ENCODE measurements around the gene IQCF6. TPM values are rescaled to one million over a fixed set of nuclear protein-coding genes. Genes with fewer than 3 reads are reported as not detected.

The IQCF6 gene
- polyA plus RNA-seq (2011; rRNA removed) (not detected in 2 replicates), polyA minus RNA-seq (2011; rRNA and poly(A)+ RNA removed) (not detected in 2 replicates)

DNA sequence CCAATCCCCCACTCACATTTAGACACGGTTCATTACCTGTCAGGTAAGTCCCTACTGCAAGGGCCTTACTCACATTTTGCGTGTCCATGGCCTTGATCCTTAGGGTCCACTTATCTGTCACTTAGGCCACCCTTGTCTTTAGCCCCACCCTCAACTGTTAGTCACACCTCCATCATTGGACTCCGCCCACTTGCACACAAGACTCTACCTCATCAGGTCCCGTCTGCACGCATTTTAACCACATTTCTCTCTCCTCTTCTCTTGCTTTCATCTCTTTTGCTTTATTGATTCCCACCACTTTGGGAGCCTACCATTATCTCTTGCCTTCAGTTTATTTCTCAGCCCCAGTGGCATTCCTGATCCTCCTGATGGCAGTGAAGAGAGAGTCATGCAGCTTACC lies at the start of gene IQCF6:
Gene IQCF6, minus strand, starts transcription at position 101 of the 400 bp plus-strand sequence. Its CDS starts 13 bp downstream, at position 88.
- Histone ChIP-seq H3K4me3 (ENCODE audit: low read depth, low read length) (no peak within 1 kb of the TSS), H3K36me3 (ENCODE audit: control insufficient read depth, insufficient read depth, low read length) (no peaks in the 10 kb centered on the region), H3K27me3 (ENCODE audit: control insufficient read depth, insufficient read depth, low read length) (peaks cover 2% of the 10 kb centered on the region; the same call in 1 of the 2 replicates)
- DNase-seq (ENCODE audit: low read depth), result no peak
- ChIA-PET CTCF (no interaction called here), POLR2A (no interaction called here)
- TF ChIP-seq, protein P1, sequence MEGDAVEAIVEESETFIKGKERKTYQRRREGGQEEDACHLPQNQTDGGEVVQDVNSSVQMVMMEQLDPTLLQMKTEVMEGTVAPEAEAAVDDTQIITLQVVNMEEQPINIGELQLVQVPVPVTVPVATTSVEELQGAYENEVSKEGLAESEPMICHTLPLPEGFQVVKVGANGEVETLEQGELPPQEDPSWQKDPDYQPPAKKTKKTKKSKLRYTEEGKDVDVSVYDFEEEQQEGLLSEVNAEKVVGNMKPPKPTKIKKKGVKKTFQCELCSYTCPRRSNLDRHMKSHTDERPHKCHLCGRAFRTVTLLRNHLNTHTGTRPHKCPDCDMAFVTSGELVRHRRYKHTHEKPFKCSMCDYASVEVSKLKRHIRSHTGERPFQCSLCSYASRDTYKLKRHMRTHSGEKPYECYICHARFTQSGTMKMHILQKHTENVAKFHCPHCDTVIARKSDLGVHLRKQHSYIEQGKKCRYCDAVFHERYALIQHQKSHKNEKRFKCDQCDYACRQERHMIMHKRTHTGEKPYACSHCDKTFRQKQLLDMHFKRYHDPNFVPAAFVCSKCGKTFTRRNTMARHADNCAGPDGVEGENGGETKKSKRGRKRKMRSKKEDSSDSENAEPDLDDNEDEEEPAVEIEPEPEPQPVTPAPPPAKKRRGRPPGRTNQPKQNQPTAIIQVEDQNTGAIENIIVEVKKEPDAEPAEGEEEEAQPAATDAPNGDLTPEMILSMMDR (IDR thresholded peaks at IDR 0.05; ENCODE audit: insufficient read depth, low read depth, low read length), result no peak

GRCh38 chr3:51828297-51828696 lies 49.3 kb upstream of the IQCF6 start:
- H3K4me3 ChIP-seq (ENCODE audit: low read depth, low read length), result no peak overlapping the region
- POLR2A ChIA-PET, result no interaction called here
- no peaks in the 10 kb centered on the region; the same call in 1 of the 2 replicates for H3K27me3 ChIP-seq (ENCODE audit: control insufficient read depth, insufficient read depth, low read length)
- CTCF ChIA-PET, result no interaction called here
- DNase-seq (ENCODE audit: low read depth), result no peak
- TF ChIP-seq, protein P1 (IDR thresholded peaks at IDR 0.05; ENCODE audit: insufficient read depth, low read depth, low read length), result no peak
- H3K36me3 ChIP-seq (ENCODE audit: control insufficient read depth, insufficient read depth, low read length), result no peaks in the 10 kb centered on the region

GRCh38 chr3:51819709-51820406 lies 40.8 kb upstream of the IQCF6 start:
- no peak for DNase-seq (ENCODE audit: low read depth)
- H3K36me3 ChIP-seq (ENCODE audit: control insufficient read depth, insufficient read depth, low read length), result no peaks in the 10 kb centered on the region
- H3K27me3 ChIP-seq (ENCODE audit: control insufficient read depth, insufficient read depth, low read length), result no peaks in the 10 kb centered on the region; the same call in 1 of the 2 replicates
- no peak overlapping the region for H3K4me3 ChIP-seq (ENCODE audit: low read depth, low read length)
- TF ChIP-seq, protein P1 (IDR thresholded peaks at IDR 0.05; ENCODE audit: insufficient read depth, low read depth, low read length), result 0 out of 2 replicates have a peak, but pooled peaks have one; percentile 12
- POLR2A ChIA-PET, result no interaction called here
- CTCF ChIA-PET, result interaction anchor here (1.0 kb wide), 1 partner anchor 20 kb away, joined by 3 read pairs; no protein-coding TSS in a partner anchor

DNA sequence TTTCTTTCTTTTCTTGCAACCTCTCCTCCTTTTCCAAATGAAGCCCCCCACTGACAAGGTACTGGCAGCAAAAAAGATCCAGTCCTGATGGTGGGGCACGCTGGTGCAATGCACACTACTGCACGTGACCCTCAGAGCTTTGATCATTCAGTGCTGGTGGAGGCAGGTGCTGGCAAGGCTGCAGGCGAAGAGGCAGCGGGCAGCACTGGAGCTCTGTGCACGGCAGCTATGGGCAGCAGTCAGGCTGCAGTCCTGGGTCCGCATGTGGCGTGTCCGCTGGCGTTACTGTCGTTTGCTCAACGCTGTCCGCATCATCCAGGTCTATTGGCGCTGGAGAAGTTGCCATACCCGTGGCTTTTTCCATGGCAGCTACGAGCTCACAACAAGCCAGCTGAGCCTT lies 40.1 kb upstream of the IQCF6 start:
- Histone ChIP-seq H3K4me3 (ENCODE audit: low read depth, low read length) (no peak overlapping the region), H3K27me3 (ENCODE audit: control insufficient read depth, insufficient read depth, low read length) (no peaks in the 10 kb centered on the region), H3K36me3 (ENCODE audit: control insufficient read depth, insufficient read depth, low read length) (no peaks in the 10 kb centered on the region)
- ChIA-PET CTCF (interaction anchor here (1.0 kb wide), 1 partner anchor 19 kb away, joined by 3 read pairs; no protein-coding TSS in a partner anchor), POLR2A (no interaction called here)
- DNase-seq (ENCODE audit: low read depth), result no peak
- TF ChIP-seq, protein P1 (IDR thresholded peaks at IDR 0.05; ENCODE audit: insufficient read depth, low read depth, low read length), result no peak

DNA sequence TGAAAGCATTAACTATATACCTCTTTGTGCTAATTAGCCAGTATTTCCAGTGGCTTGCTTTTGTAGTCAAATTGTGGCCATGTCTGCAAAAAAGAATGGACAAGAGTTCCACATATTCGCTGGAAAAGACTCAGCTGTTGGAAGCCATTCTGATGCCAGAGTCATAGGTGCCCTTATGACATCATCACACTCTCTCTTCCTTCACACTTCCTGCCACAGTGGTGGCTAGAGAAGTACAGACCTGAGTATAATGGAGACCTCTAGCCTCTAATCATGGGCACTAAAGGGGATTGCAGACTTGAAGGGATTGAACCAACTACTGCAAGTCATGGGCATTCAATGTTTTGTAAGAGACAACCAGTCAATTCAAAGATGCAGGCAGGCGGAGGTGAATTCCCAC lies 38.3 kb upstream of the IQCF6 start:
- POLR2A ChIA-PET, result no interaction called here
- TF ChIP-seq, protein P1 (IDR thresholded peaks at IDR 0.05; ENCODE audit: insufficient read depth, low read depth, low read length), result no peak
- CTCF ChIA-PET, result no interaction called here
- H3K4me3 ChIP-seq (ENCODE audit: low read depth, low read length), result no peak overlapping the region
- H3K27me3 ChIP-seq (ENCODE audit: control insufficient read depth, insufficient read depth, low read length), result no peaks in the 10 kb centered on the region
- H3K36me3 ChIP-seq (ENCODE audit: control insufficient read depth, insufficient read depth, low read length), result no peaks in the 10 kb centered on the region
- no peak for DNase-seq (ENCODE audit: low read depth)

All from BJ (cell line).